Chondrocyte (in vitro differentiated cells): Measurements from ENCODE around the gene FLACC1. TPM values are rescaled to one million over a fixed set of nuclear protein-coding genes. Genes with fewer than 3 reads are reported as not detected.

Experiments used
- DNase-seq: peaks from one replicate; pipeline ENCODE4 v3.0.0; 2021; ENCODE audit warnings: mixed read lengths, low spot score
- H3K27ac Mint-ChIP-seq: one replicate; pipeline ENCODE4 v1.8.0; 2021; ENCODE audit warnings: mild to moderate bottlenecking, moderate library complexity, mixed read lengths; ENCODE audit not compliant: unreplicated experiment
- H3K27me3 Mint-ChIP-seq: 2 replicates; pipeline ENCODE4 v1.8.0; 2021; ENCODE audit warnings: low read depth, mixed read lengths
- H3K36me3 Mint-ChIP-seq: 2 replicates; pipeline ENCODE4 v1.8.0; 2021; ENCODE audit warnings: low read depth, mixed read lengths
- H3K4me1 Mint-ChIP-seq: 2 replicates; pipeline ENCODE4 v1.8.0; 2021; ENCODE audit warnings: low read depth, mild to moderate bottlenecking, mixed read lengths
- H3K4me3 Mint-ChIP-seq: one replicate; pipeline ENCODE4 v1.8.0; 2021; ENCODE audit warnings: mild to moderate bottlenecking, moderate library complexity, mixed read lengths; ENCODE audit not compliant: unreplicated experiment
- H3K9me3 Mint-ChIP-seq: 2 replicates; pipeline ENCODE4 v1.8.0; 2021; ENCODE audit warnings: low read depth, mixed read lengths
- total RNA-seq: library from RNA; stranded (reverse); gene quantifications from 3 replicates; pipeline ENCODE4 v1.2.1, GENCODE V29; 2021
- TF ChIP-seq, protein P1 (sequence below): fragments of 200-600 bp; sonication (generic); IDR thresholded peaks from 2 replicates; pipeline ENCODE4 v1.5.0; 2021; ENCODE audit warnings: antibody characterized with exemption, mild to moderate bottlenecking, moderate library complexity

Gene FLACC1
- total RNA-seq, 1 donor from 2014 or later: 1.4 TPM

DNA sequence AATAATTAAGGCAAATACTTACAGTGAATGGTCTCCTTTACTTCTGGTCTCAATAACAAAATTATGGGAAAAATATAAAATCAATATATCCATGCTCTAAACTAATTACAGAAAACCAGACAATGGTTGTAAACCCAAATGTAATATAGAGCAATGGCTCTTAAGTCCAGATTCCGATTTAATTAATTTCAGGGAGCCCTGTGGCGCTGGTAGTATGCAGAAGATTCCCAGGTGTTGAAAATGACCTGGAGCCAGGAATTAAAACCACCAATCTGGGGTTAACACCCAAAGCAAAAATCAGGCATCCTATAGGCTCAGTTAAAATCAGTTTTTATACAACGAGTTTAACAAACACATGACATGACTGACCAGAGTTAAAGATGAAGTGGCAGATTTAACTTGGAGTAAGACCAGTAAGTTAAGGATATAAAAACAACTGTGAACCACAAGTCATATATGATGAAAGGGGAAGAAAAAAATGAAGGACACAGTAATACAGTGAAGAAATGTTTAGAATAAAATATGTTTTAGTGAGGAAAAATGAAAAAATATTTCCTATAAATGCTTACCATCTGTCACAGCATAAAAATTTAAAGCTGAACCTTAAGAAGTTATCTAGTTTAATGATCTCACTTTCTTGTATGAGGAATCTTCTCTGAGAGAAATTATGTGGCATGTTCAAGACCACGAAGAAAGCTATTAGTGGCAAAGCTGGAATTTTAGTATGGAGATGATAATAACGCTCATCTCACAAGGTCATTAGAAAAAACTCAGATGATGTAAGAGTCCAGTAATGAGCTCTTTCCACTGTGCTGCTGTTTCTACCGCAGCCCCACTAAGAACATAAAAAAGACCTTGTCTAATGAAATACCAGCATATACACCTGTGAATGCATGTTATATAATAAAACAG is 45.8 kb upstream of the FLACC1 start:
- TF ChIP-seq, protein P1, sequence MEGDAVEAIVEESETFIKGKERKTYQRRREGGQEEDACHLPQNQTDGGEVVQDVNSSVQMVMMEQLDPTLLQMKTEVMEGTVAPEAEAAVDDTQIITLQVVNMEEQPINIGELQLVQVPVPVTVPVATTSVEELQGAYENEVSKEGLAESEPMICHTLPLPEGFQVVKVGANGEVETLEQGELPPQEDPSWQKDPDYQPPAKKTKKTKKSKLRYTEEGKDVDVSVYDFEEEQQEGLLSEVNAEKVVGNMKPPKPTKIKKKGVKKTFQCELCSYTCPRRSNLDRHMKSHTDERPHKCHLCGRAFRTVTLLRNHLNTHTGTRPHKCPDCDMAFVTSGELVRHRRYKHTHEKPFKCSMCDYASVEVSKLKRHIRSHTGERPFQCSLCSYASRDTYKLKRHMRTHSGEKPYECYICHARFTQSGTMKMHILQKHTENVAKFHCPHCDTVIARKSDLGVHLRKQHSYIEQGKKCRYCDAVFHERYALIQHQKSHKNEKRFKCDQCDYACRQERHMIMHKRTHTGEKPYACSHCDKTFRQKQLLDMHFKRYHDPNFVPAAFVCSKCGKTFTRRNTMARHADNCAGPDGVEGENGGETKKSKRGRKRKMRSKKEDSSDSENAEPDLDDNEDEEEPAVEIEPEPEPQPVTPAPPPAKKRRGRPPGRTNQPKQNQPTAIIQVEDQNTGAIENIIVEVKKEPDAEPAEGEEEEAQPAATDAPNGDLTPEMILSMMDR: no peak
- H3K27me3 Mint-ChIP-seq: no peaks in the 10 kb centered on the region
- H3K27ac Mint-ChIP-seq: peak overlapping the region; percentile 75
- peaks cover 9% of the 10 kb centered on the region for H3K36me3 Mint-ChIP-seq
- DNase-seq: no peak
- no peak overlapping the region for H3K4me3 Mint-ChIP-seq
- H3K9me3 Mint-ChIP-seq: no peaks in the 10 kb centered on the region
- peaks cover 43% of the 10 kb centered on the region for H3K4me1 Mint-ChIP-seq

DNA sequence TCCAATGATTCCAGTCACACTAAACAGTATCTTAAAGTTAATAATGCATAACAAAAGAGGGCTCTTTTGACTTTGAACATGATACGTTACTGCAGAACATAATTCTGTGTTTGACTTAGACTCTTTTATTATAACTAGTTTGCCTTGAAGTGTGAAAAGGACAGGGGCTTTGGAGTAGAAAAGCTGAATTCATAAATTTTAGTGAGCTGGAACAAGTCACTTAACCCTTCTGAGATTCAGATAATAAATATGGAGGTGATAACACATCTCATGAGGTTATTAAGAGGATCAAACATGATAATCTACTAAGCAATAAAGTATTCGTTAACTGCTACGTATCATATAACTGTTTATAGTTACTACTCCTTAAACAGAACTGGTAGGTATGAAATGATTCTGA is 44.7 kb upstream of the FLACC1 start:
- Mint-ChIP-seq H3K4me1 (peaks cover 37% of the 10 kb centered on the region), H3K9me3 (no peaks in the 10 kb centered on the region), H3K27me3 (no peaks in the 10 kb centered on the region), H3K36me3 (peaks cover 9% of the 10 kb centered on the region), H3K27ac (no peak overlapping the region), H3K4me3 (no peak overlapping the region)
- no peak for DNase-seq
- TF ChIP-seq, protein P1: no peak

- Mint-ChIP-seq H3K27ac (no peak overlapping the region), H3K36me3 (peaks cover 26% of the 10 kb centered on the region), H3K27me3 (no peaks in the 10 kb centered on the region), H3K9me3 (no peaks in the 10 kb centered on the region), H3K4me3 (no peak overlapping the region), H3K4me1 (no peaks in the 10 kb centered on the region)
- DNase-seq: no peak
- TF ChIP-seq, protein P1: no peak
Observed at GRCh38 chr2:201396595-201396994, 39.5 kb upstream of the FLACC1 start.

DNA sequence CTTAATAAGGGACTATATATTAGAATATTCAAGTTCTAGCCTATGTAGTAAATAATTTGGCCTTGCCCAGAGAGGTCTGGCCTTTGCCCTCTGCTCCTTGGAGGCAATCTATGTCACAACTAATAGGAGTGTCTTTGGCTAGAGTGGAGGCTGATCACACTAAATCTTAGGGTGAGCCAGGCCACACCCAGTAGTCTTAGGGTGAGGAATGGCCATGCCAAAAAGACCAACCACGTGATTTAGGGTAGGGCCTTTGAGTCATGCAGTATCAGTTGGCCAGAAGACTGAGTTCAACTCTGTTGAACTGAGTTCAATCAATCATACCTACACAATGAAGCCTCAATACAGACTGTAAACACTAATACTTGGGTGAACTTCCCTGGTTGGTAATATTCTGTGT is 26.0 kb upstream of the FLACC1 start:
- Mint-ChIP-seq H3K36me3 (peaks cover 40% of the 10 kb centered on the region), H3K9me3 (peaks cover 4% of the 10 kb centered on the region), H3K4me3 (no peak overlapping the region), H3K27ac (no peak overlapping the region), H3K27me3 (no peaks in the 10 kb centered on the region), H3K4me1 (no peaks in the 10 kb centered on the region)
- no peak for DNase-seq
- TF ChIP-seq, protein P1: no peak

DNA sequence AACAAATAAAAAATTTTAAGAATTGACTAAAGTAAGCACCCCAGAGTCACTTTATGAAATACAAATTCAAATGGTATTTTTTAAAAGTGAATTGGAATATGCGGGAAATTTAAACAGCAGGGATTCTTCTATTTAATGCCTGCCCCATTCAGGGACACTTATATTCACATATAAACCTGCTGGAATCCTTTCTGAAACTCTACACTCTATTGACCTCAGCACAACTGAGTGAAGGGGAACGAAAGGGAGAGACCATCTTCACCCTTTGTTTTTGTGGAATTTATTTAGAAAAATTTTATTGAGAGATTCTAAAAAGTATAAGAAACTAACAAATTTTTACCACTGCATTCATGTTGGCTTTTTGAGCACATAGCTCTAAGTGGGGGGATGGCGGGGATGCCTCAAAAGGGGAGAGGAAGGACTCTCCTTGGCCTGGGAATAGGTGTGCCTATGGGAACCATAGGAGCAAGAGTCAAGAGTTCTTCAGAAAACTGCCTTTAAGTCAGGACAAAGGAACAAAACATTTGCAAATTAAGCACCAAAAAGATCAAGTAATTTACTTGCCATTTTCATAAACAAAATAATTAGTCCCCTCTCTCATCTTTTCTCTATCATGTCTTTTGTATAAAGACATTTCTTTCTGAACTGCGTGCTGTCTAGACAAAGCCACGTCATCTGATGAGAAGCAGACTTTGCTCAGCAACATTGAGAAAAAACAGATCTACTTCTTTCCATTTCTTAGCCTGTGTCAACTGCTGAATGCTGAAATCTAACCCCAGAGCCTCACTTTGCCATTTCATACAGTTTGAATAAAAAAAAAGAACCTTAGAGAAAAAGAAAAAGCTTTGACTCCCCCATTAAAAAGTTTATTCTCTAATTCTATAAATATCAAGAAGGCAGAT is 21.6 kb upstream of the FLACC1 start:
- TF ChIP-seq, protein P1: no peak
- Mint-ChIP-seq H3K4me1 (no peaks in the 10 kb centered on the region), H3K27me3 (no peaks in the 10 kb centered on the region), H3K9me3 (peaks cover 12% of the 10 kb centered on the region), H3K27ac (no peak overlapping the region), H3K36me3 (peaks cover 43% of the 10 kb centered on the region), H3K4me3 (no peak overlapping the region)
- no peak for DNase-seq
